GM12878 (cell line): ENCODE results near the gene NCKAP5. TPM values are rescaled to one million over a fixed set of nuclear protein-coding genes. Genes with fewer than 3 reads are reported as not detected.

Experiments
- ATAC-seq: fragments of 200-7000 bp; cut with Tn5 transposase; 3 replicates; pipeline ENCODE4 v1.9.1; 2020; ENCODE audit warnings: mild to moderate bottlenecking, moderate library complexity
- BruUV-seq: library from RNA; stranded (reverse); fragments of 400-500 nt; replicated peaks from 2 replicates; lab custom pipeline; 2021; lab: Mats Ljungman, UMichigan
- CTCF ChIA-PET: fragments of 300-600 bp; sonication (Branson Sonifier 250); formaldehyde crosslinking; extraction: SDS; loops from one replicate; lab custom pipeline; 2021; ENCODE audit warnings: inconsistent platforms; lab: Yijun Ruan, JAX
- POLR2A ChIA-PET: fragments of 350-600 bp; formaldehyde crosslinking; extraction: SDS; loops from one replicate; lab custom pipeline; 2021; ENCODE audit warnings: inconsistent platforms; lab: Charles Lee
- RAD21 ChIA-PET: fragments of 300-600 bp; sonication (Branson Sonifier 250); formaldehyde crosslinking; loops from one replicate; lab custom pipeline; 2023; ENCODE audit warnings: antibody characterized with exemption; ENCODE audit not compliant: unreplicated experiment; lab: Charles Lee
- SMC1A ChIA-PET: fragments of 300-600 bp; sonication (Branson Sonifier 250); formaldehyde crosslinking; loops from one replicate; lab custom pipeline; 2023; ENCODE audit not compliant: unreplicated experiment, uncharacterized antibody; lab: Charles Lee
- DNase-seq: peaks from one replicate; pipeline ENCODE4 v3.0.0-alpha.2; 2011; ENCODE audit warnings: low read depth, low spot score
- FAIRE-seq: peaks from 3 replicates; lab custom pipeline; 2011; peaks lifted over from hg19 to GRCh38; lab: Jason Lieb, UNC
- H2AFZ ChIP-seq: 2 replicates; pipeline ENCODE4 v1.6.0; 2011; ENCODE audit warnings: low read depth, low read length, control low read depth; ENCODE audit not compliant: control insufficient read depth
- H3K27ac ChIP-seq: 2 replicates; pipeline ENCODE4 v1.5.1; 2011; ENCODE audit warnings: control low read depth; ENCODE audit not compliant: control insufficient read depth, insufficient read depth
- H3K27me3 ChIP-seq, 2 experiments: replicated peaks in 1 of 2; 2 replicates each; pipeline versions ENCODE4 v1.6.0 to v1.6.1; 2011; ENCODE audit warnings: low read length in 1 of 2; ENCODE audit not compliant: control insufficient read depth in 2 of 2, insufficient read depth in 2 of 2
- H3K36me3 ChIP-seq, 2 experiments: 2 replicates each; pipeline ENCODE4 v1.5.1; 2011; ENCODE audit warnings: low read length in 1 of 2; ENCODE audit not compliant: control insufficient read depth in 2 of 2, insufficient read depth in 2 of 2
- H3K4me1 ChIP-seq: 2 replicates; pipeline ENCODE4 v1.6.1; 2011; ENCODE audit warnings: mild to moderate bottlenecking, low read length, moderate library complexity, mixed read lengths; ENCODE audit not compliant: control insufficient read depth, insufficient read depth
- H3K4me2 ChIP-seq: 2 replicates; pipeline ENCODE4 v1.6.0; 2011; ENCODE audit warnings: control low read depth; ENCODE audit not compliant: control insufficient read depth, insufficient read depth
- H3K4me3 ChIP-seq: fragments of 200-600 bp; sonication (generic); 2 replicates; pipeline ENCODE4 v1.5.1; 2016
- H3K79me2 ChIP-seq: 2 replicates; pipeline ENCODE4 v1.6.0; 2011; ENCODE audit warnings: low read length; ENCODE audit not compliant: control insufficient read depth, insufficient read depth
- H3K9ac ChIP-seq: 2 replicates; pipeline ENCODE4 v1.8.0; 2011; ENCODE audit warnings: low read length, control low read depth, mixed read lengths; ENCODE audit not compliant: control insufficient read depth, insufficient read depth
- H3K9me3 ChIP-seq: replicated peaks from 3 replicates; pipeline ENCODE4 v1.5.1; 2011; ENCODE audit warnings: mild to moderate bottlenecking, low read length; ENCODE audit not compliant: control insufficient read depth, insufficient read depth
- H4K20me1 ChIP-seq: 2 replicates; pipeline ENCODE4 v1.6.0; 2011; ENCODE audit not compliant: control insufficient read depth, insufficient read depth
- BCL11A ChIP-seq: IDR thresholded peaks from 2 replicates; pipeline ENCODE4 v1.6.1; 2011; ENCODE audit warnings: low read depth, low read length
- BMI1 ChIP-seq: fragments of 450-650 bp; IDR thresholded peaks from 2 replicates; pipeline ENCODE4 v1.6.1; 2016; ENCODE audit warnings: mild to moderate bottlenecking, moderate library complexity, borderline replicate concordance
- CHD2 ChIP-seq: IDR thresholded peaks from 2 replicates; pipeline ENCODE4 v1.6.1; 2011; ENCODE audit warnings: low read depth, low read length, improper control_type of control experiment, borderline replicate concordance
- CREM ChIP-seq: IDR thresholded peaks from 2 replicates; pipeline ENCODE4 v1.6.1; 2014; ENCODE audit warnings: antibody characterized with exemption, low read depth
- CUX1 ChIP-seq: IDR thresholded peaks from 2 replicates; pipeline ENCODE4 v1.6.1; 2012; ENCODE audit warnings: improper control_type of control experiment, low read depth, low read length; ENCODE audit not compliant: insufficient replicate concordance
- MTA2 ChIP-seq: fragments of 450-650 bp; IDR thresholded peaks from 2 replicates; pipeline ENCODE4 v1.6.1; 2016; ENCODE audit warnings: low read depth, mild to moderate bottlenecking, moderate library complexity
- POU2F2 ChIP-seq: IDR thresholded peaks from 3 replicates; pipeline ENCODE4 v1.6.1; 2011; ENCODE audit warnings: low read depth, mild to moderate bottlenecking, low read length, borderline replicate concordance
- RAD21 ChIP-seq: IDR thresholded peaks from 2 replicates; pipeline ENCODE4 v1.6.1; 2011; ENCODE audit warnings: mild to moderate bottlenecking, low read depth, low read length, moderate library complexity; ENCODE audit not compliant: insufficient read depth
- RAD51 ChIP-seq: fragments of 450-650 bp; IDR thresholded peaks from 2 replicates; pipeline ENCODE4 v1.6.1; 2016; ENCODE audit warnings: moderate library complexity, mild to moderate bottlenecking, inconsistent platforms
- SIN3A ChIP-seq: IDR thresholded peaks from 2 replicates; pipeline ENCODE4 v1.6.1; 2012; ENCODE audit warnings: low read depth, low read length, improper control_type of control experiment
- SKIL ChIP-seq: fragments of 450-650 bp; IDR thresholded peaks from 2 replicates; pipeline ENCODE4 v1.6.1; 2017; ENCODE audit warnings: mild to moderate bottlenecking, low read depth, inconsistent platforms; ENCODE audit not compliant: poor library complexity, severe bottlenecking
- ZNF217 ChIP-seq: fragments of 450-650 bp; IDR thresholded peaks from 2 replicates; pipeline ENCODE4 v1.6.1; 2017; ENCODE audit warnings: antibody characterized with exemption, mild to moderate bottlenecking
- ZNF24 ChIP-seq: fragments of 450-650 bp; IDR thresholded peaks from 2 replicates; pipeline ENCODE4 v1.6.1; 2017; ENCODE audit warnings: antibody characterized with exemption, mild to moderate bottlenecking
- WGBS: methylation state at CpG from one replicate; pipeline ENCODE4 v1.1.6; 2016; ENCODE audit warnings: low lambda C conversion rate; ENCODE audit not compliant: insufficient replicate concordance, insufficient coverage; ENCODE audit errors: missing lambda C conversion rate; 5-methylcytosine and 5-hydroxymethylcytosine counted together
- in situ Hi-C: fragments of 300-500 bp; cut with MboI; formaldehyde crosslinking; loops from 9 replicates; pipeline ENCODE4 v1.14.3; 2018; ENCODE audit warnings: mixed read lengths
- intact Hi-C: fragments of 100-400 bp; cut with micrococcal nuclease; formaldehyde crosslinking; loops from one replicate; pipeline ENCODE4 v1.14.2; 2022; ENCODE audit not compliant: unreplicated experiment
- polyA plus RNA-seq, 11 experiments: library from polyadenylated mRNA; depleted of rRNA in 4 of 11; unstranded in 6 of 11; stranded (reverse) in 5 of 11; fragments of >200 nt; fragmentation: Nextera tagmentation in 4 of 11; fragmentation: Illumina TruSeq in 1 of 11; extraction: Ambion mirVana in 4 of 11; extraction: Trizol in 1 of 11; gene quantifications; 1 replicate in 1 of 11; 2 replicates in 10 of 11; pipeline versions ENCODE4 v1.2.1 to v1.2.3, GENCODE V29; 2011 to 2016; ENCODE audit warnings: inconsistent platforms in 2 of 11, missing spikeins in 2 of 11, low read depth in 1 of 11
- total RNA-seq, 4 experiments: library from RNA; depleted of rRNA in 3 of 4; stranded (reverse); fragments of >200 nt in 3 of 4; fragmentation: Illumina TruSeq in 1 of 4; extraction: Trizol in 1 of 4; gene quantifications; 2 replicates each; pipeline versions ENCODE4 v1.2.1 to v1.2.3, GENCODE V29; 2013 to 2021

The NCKAP5 gene
- total and polyA plus RNA-seq, 10 of the 15 experiments (the other 5 are each of a cell fraction or from before 2014, with no cell fraction given) = 0.06 to 0.44 (median 0.16) TPM

DNA sequence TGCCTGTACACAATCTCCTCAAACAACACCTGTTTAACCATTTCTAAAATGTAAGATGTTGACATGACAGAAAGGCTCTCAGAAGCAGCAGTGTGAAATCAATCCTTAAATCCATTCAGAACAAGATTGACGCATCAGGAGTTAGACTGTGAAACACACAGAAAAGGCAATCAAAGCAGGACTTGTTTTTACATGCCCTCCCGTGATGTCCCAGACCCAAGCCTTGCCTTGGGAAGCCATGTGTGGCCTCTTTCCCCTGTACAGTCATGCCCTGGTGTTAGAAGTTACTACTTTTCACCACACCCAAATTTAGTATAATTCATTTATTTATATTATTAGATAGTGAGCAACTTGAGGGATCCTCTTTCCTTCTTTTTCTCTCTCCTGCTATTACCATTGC lies 115.7 kb downstream of the NCKAP5 start:
- no peaks in the 10 kb centered on the region for H3K4me1 ChIP-seq
- 0% methylated on average over 2 of the region's 2 CpGs for WGBS
- intact Hi-C loops = no loop called here
- H3K27me3 ChIP-seq = no peaks in the 10 kb centered on the region
- ChIA-PET CTCF (no interaction called here), RAD21 (no interaction called here), SMC1A (no interaction called here), POLR2A (no interaction called here)
- H3K36me3 ChIP-seq = no peaks in the 10 kb centered on the region
- no peaks in the 10 kb centered on the region for H4K20me1 ChIP-seq
- no peak overlapping the region for H3K4me3 ChIP-seq
- H3K9me3 ChIP-seq = no peaks in the 10 kb centered on the region
- BruUV-seq = no TSS peak
- no peak overlapping the region for H3K4me2 ChIP-seq
- TF ChIP-seq SIN3A = no peak
- TF ChIP-seq CREM = no peak
- no peak for TF ChIP-seq RAD21
- H2AFZ ChIP-seq = no peak overlapping the region
- H3K79me2 ChIP-seq = no peaks in the 10 kb centered on the region
- no peak overlapping the region for H3K27ac ChIP-seq
- DNase-seq (no peak), FAIRE-seq (no peak), ATAC-seq (no peak)
- in situ Hi-C loops = no loop called here
- H3K9ac ChIP-seq = no peak overlapping the region

GRCh38 chr2:133452146-133452545 lies 116.1 kb downstream of the NCKAP5 start:
- no peaks in the 10 kb centered on the region for H3K36me3 ChIP-seq
- ChIA-PET CTCF (no interaction called here), RAD21 (no interaction called here), POLR2A (no interaction called here), SMC1A (no interaction called here)
- H3K4me1 ChIP-seq = no peaks in the 10 kb centered on the region
- H3K27ac ChIP-seq = no peak overlapping the region
- ATAC-seq = no peak
- H3K4me3 ChIP-seq = no peak overlapping the region
- no peaks in the 10 kb centered on the region for H4K20me1 ChIP-seq
- DNase-seq = no peak
- H3K27me3 ChIP-seq = no peaks in the 10 kb centered on the region
- BruUV-seq = no TSS peak
- H3K9ac ChIP-seq = no peak overlapping the region
- no peak overlapping the region for H3K4me2 ChIP-seq
- in situ Hi-C loops = no loop called here
- intact Hi-C loops = no loop called here
- no peaks in the 10 kb centered on the region for H3K9me3 ChIP-seq
- H2AFZ ChIP-seq = no peak overlapping the region
- FAIRE-seq = no peak
- no peaks in the 10 kb centered on the region for H3K79me2 ChIP-seq
- no peak for TF ChIP-seq RAD51
- TF ChIP-seq POU2F2 = no peak
- no peak for TF ChIP-seq CHD2
- no peak for TF ChIP-seq MTA2
- TF ChIP-seq CUX1 = no peak
- no peak for TF ChIP-seq ZNF217
- TF ChIP-seq SKIL = no peak
- TF ChIP-seq RAD21 = no peak
- TF ChIP-seq BMI1 = no peak
- no peak for TF ChIP-seq ZNF24
- TF ChIP-seq BCL11A = no peak
